GM18505 (cell line): ENCODE results near the gene TAS2R1.

ENCODE experiments used
- ATAC-seq: cut with Tn5 transposase; IDR thresholded peaks from one replicate; pipeline ENCODE4 v1.9.1; 2021; ENCODE audit not compliant: unreplicated experiment
- POLR2A ChIP-seq: IDR thresholded peaks from 4 replicates; pipeline ENCODE4 v1.6.1; 2011; ENCODE audit warnings: borderline replicate concordance; ENCODE audit not compliant: insufficient read depth, insufficient read length; ENCODE audit errors: extremely low read depth

TAS2R1 gene, protein sequence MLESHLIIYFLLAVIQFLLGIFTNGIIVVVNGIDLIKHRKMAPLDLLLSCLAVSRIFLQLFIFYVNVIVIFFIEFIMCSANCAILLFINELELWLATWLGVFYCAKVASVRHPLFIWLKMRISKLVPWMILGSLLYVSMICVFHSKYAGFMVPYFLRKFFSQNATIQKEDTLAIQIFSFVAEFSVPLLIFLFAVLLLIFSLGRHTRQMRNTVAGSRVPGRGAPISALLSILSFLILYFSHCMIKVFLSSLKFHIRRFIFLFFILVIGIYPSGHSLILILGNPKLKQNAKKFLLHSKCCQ

DNA sequence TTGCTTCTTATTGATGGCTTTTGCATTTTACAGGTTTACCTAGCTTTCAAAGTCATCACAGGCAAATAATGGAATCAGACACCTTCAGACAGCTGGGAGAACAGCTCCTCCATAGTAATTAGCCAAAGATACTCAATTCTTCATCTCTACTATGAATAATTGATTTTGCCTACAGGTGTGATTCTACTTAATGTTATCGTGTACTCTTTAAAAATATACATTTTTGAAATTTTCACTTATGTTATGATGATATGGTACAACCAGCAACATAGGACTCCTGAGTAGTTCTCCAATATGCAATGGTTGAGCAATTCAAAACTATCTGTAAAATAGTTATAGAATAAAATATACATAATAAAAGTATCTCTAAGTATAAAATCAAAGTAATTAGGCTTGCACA, at the start of gene TAS2R1:
TAS2R1 (minus strand) TSS at position 101 of the 400 bp plus-strand sequence. CDS start 319 bp downstream, outside the sequence.
- TF ChIP-seq POLR2A, result no peak

DNA sequence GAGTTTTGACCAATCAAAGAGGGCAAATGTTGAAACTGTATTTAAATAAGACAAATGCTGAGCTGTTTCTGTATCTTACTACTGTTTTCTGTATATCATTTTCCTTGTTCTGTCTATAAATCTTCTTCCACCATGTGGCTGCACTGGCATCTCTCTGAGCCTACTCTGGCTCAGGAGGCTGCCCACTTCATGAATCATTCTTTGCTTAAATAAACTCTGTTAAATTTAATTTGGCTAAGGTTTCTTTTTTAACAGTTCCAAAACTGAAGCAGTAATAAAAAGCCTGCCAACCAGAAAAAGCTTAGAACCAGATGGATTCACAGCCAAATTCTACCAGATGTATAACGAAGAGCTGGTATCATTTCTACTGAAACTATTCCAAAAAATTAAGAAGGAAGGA, 40.2 kb upstream of the TAS2R1 start:
- TF ChIP-seq POLR2A, result no peak
- no peak for ATAC-seq

More for the DNA sequence above, at the start of gene TAS2R1:
- no peak for ATAC-seq

DNA sequence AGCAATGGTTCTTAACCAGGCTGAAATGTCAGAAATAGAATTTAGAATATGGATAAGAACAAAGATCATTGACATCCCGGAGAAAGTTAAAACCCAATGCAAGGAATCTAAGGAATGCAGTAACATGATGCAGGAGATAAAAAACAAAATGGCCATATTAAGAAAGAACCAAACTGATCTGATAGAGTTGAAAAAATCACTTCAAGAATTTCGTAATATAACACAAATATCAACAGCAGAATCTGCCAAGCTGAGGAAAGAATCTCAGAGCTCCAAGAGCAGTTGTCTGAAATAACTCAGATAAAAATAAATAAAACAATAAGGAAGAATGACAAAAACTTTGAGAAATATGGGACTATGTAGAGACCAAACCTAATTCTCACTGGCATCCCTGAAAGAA, 37.8 kb upstream of the TAS2R1 start:
- ATAC-seq, result no peak
- TF ChIP-seq POLR2A, result no peak

DNA sequence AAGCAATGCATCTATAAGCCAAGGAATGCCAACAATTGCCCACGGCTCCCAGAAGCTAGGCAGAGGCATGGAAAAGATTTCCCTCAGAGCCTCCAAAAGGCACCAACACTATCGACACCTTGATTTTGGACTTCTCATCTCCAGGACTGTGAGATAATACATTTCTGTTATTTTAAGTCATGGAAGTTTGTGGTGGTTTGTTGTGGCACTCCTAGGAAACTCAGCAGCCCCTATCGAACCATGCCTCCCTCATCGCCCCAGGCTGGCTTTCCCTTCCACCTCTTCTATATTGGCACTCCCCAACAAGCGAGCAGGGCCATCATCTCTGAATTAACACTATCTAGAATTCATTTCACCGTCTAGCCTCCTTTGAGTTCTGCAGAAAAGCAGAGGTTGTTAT, 33.7 kb upstream of the TAS2R1 start:
- no peak for ATAC-seq
- no peak for TF ChIP-seq POLR2A

DNA sequence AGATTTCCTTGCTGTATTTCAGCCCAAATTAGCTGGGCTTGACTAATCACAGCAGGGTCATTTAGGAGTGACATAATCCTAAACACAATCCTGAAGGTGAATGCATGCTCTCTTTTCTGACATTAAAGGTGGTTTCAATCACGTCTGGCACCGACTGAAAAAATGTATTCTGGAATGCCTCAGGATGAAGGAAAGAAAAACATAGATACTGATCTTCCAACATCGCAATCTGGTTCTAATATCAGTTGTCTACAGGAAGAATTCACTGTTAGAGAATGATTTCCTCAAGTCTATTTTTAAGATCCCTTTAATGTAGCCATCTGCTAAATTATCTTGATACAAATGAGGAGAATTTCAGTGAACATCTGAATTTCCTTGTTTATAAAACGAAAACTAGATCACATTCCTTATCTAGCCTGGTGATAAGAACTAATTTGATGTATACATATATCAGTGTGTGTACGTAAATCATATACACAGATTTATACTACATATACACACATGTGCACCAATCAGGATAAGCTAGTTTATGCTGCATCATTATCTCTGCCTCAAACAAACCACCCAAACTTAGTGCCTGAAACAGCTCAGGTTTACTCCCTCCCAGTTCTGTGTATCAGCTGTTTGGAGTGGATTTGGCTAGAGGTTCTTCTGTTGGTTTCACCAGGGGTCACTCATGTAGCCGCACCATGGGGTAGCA, 31.3 kb upstream of the TAS2R1 start:
- no peak for ATAC-seq
- TF ChIP-seq POLR2A, result no peak

DNA sequence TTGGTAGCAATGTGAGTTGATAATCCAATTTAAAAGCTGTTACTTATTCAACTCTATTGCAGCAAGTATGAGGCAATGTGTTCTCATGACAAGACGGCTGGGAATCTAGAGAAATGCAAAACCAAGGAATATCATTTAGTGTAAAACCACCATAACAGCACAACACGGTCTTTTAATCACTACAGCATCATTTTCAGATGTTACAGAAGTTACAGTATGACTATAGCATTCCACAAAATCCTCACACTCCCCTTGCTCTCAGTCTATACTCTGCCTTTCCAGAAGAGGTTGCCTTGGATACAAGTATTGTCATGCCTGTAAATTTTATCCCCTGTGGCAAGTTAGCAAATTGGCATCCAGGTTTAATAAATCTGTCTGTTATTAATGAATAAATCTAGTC, 28.6 kb upstream of the TAS2R1 start:
- ATAC-seq, result no peak
- no peak for TF ChIP-seq POLR2A

DNA sequence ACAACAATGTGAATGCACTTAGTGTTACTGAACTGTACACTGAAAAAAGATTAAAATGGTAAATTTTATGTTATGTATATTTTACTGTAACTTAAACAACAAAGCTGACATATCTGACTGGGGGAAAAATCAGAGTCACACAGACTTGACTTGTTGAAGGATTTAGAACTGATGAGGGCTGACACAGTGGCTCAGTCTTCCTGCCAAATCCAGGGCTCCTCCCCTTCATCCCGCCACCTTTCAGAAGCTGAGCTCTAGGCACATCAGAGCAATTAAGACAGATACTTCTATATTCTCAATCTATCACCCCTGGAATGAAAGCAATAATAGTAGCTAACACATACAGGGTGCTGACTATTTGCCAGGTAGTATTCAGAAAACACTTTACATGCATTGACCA, 27.7 kb upstream of the TAS2R1 start:
- TF ChIP-seq POLR2A, result no peak
- ATAC-seq, result no peak

DNA sequence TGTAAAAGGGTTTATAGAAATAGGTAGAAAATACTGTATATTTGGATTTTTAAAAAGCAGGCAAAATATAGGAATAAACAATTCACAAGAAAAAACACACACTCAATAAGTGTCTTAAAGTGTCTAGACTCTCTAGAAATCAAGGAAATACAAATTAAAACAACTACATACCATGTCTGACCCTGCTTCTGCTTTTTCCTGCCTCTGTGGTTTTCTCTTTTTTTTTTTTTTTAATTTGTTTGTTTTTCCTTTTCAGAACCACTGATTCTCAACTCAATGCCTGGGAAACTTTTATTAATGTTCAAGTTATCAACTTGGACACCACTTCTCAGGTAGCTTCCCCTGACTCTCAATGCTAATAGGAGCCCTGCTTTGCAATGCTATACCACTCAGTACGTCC, 25.5 kb upstream of the TAS2R1 start:
- no peak for TF ChIP-seq POLR2A
- ATAC-seq, result no peak

DNA sequence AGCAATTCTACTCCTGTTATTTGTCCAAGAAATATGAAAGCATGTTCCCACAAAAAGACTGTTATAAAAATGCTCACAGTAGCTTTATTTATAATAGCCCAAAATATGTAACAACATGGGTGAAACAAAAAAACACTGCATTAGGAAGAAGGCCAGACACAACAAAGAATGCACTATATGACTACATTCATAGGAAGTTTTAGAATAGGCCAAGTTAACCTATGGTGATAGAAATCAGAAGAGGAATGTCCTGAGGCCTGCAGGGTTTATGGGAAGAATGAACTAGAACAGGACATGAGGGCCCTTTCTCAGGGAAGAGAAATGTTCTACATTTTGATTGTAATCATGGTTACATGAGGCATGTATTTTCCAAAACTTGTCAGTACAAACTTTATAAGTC, 24.7 kb upstream of the TAS2R1 start:
- no peak for TF ChIP-seq POLR2A
- no peak for ATAC-seq

DNA sequence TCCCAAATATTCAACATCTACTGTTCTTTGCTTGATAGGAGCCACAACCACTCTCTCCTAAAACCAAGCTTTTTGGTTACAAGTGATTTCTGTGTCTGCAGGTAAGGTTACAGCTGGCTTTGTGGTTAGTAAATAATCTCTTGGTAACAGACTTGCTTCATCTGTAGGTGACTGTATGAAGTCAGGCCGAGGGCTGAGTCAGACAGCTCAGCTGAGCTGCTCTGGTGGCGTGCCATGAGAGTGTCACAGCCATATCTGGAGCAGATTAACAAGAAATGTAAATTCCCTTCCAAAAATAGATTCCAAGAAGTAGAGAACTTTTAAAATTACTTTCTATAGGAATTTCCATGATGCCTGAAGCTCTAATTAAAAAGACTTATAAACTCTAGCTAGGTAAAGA, 23.7 kb upstream of the TAS2R1 start:
- ATAC-seq, result peak; percentile 90
- no peak for TF ChIP-seq POLR2A

DNA sequence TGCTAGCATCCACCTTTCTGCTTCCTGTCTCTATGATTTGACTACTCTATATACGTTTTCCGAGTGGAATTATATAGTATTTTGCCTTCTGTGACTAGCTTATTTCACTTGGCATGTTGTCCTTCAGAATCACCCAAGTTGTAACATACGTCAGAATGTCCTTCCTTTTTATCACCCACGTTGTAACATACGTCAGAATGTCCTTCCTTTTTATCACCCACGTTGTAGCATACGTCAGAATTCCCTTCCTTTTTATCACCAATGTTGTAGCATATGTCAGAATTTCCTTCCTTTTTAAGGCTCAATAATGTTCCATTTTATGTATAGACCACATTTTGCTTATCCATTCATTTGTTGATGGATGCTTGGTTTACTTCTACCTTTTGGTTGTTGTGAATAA, 22.9 kb upstream of the TAS2R1 start:
- no peak for ATAC-seq
- no peak for TF ChIP-seq POLR2A

DNA sequence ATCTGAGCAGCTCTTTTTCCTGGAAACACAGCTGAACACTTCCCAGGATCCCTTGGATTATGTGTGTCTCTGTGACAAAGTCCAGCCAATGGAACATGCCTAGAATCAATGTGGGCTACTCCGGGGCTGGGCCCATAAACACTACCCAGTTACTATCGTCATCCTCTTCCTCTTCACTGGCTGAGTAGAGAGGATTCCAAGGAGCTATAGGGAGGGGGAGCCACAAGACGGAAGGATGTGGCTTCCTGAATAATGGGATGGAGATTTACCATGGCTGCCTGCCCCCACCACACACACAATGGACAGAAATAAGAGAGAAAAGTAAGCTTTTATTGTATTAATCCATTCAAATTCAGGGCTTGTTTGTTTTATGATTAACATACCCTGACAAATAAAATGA, 22.1 kb upstream of the TAS2R1 start:
- no peak for ATAC-seq
- TF ChIP-seq POLR2A, result no peak

DNA sequence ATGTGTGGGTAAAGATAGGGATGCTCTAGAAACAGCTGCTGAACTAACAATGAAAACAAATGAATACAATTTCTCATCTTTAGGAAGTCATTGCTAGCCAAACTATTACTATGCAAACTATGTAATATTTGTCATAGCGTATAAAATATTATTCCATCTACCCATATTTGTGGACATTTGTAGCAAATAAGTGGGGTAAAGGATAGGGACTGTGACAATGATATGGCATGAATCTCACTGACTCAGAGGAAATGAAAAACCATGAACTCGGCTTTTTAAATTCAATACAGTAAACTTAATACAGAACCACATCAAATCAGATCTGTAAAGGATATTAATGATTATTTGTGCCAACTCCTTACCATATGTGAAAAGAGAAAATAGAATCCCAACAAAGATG, 16.7 kb upstream of the TAS2R1 start:
- no peak for ATAC-seq
- no peak for TF ChIP-seq POLR2A

DNA sequence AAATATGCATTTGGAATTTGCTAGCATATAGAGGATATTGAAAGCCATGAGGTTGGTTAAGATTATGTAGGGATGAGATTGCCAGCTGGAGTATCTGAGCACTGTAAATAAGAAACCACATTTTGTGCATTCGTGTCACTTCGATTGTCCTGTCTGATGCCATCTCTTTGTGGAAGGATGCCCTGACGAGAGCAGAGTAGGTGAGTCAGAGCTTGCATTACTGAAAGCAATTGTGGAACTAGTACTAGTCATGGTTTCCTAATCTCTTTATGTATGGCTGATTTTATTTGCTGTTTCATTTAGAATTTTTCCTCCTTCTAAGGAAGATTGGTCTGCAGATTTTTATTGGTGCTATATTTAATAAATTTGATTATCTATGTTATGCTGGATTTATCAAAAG, 14.5 kb upstream of the TAS2R1 start:
- no peak for TF ChIP-seq POLR2A
- no peak for ATAC-seq
